ENCODE results near the gene ABCD1.
"Not testable (repeated sequence)": the region's sequence is repeated elsewhere in the genome, so short reads cannot be mapped to it uniquely, and the experiment has no call there.

ABCD1 gene

GRCh38 chrX:153694256-153694655 lies 30.4 kb upstream of the ABCD1 start:
- DNase-seq (ENCODE audit: low spot score) = not testable (repeated sequence)

- no peak for DNase-seq (ENCODE audit: low spot score)
These were observed 29.9 kb upstream of the ABCD1 start for GRCh38 chrX:153694687-153695270.

GRCh38 chrX:153696100-153696499 lies 28.6 kb upstream of the ABCD1 start:
- no peak for DNase-seq (ENCODE audit: low spot score)

GRCh38 chrX:153696538-153696937 lies 28.1 kb upstream of the ABCD1 start:
- not testable (repeated sequence) for DNase-seq (ENCODE audit: low spot score)

GRCh38 chrX:153696986-153697722 lies 27.5 kb upstream of the ABCD1 start:
- not testable (repeated sequence) for DNase-seq (ENCODE audit: low spot score)

- no peak for DNase-seq (ENCODE audit: low spot score)
These were observed 26.5 kb upstream of the ABCD1 start for GRCh38 chrX:153697924-153698865.

- DNase-seq (ENCODE audit: low spot score) = not testable (repeated sequence)
These were observed 25.4 kb upstream of the ABCD1 start for GRCh38 chrX:153699210-153699783.

- DNase-seq (ENCODE audit: low spot score) = not testable (repeated sequence)
These were observed 24.8 kb upstream of the ABCD1 start for GRCh38 chrX:153699784-153700371.

GRCh38 chrX:153700376-153700945 lies 24.2 kb upstream of the ABCD1 start:
- DNase-seq (ENCODE audit: low spot score) = no peak

GRCh38 chrX:153700967-153701366 lies 23.7 kb upstream of the ABCD1 start:
- DNase-seq (ENCODE audit: low spot score) = no peak

GRCh38 chrX:153701706-153702105 lies 22.9 kb upstream of the ABCD1 start:
- DNase-seq (ENCODE audit: low spot score) = no peak

GRCh38 chrX:153702336-153703035 lies 22.2 kb upstream of the ABCD1 start:
- DNase-seq (ENCODE audit: low spot score) = no peak

GRCh38 chrX:153703036-153703370 lies 21.7 kb upstream of the ABCD1 start:
- DNase-seq (ENCODE audit: low spot score) = no peak

- no peak for DNase-seq (ENCODE audit: low spot score)
These were observed 20.6 kb upstream of the ABCD1 start for GRCh38 chrX:153704021-153704526.

GRCh38 chrX:153704631-153705402 lies 19.8 kb upstream of the ABCD1 start:
- DNase-seq (ENCODE audit: low spot score) = not testable (repeated sequence)

- not testable (repeated sequence) for DNase-seq (ENCODE audit: low spot score)
These were observed 19.1 kb upstream of the ABCD1 start for GRCh38 chrX:153705403-153706060.

GRCh38 chrX:153706799-153707198 lies 17.9 kb upstream of the ABCD1 start:
- no peak for DNase-seq (ENCODE audit: low spot score)

- no peak for DNase-seq (ENCODE audit: low spot score)
These were observed 17.2 kb upstream of the ABCD1 start for GRCh38 chrX:153707406-153707805.

- DNase-seq (ENCODE audit: low spot score) = peak; percentile 60
These were observed 16.2 kb upstream of the ABCD1 start for GRCh38 chrX:153708415-153708814.

Data from globus pallidus (tissue), 1 donor.